Muscle layer of colon (tissue), 2 donors: ENCODE data around the gene SCAF4.

Source experiments
- H3K27ac ChIP-seq: one replicate; pipeline ENCODE4 v1.7.0; 2013; ENCODE audit warnings: low read depth, mild to moderate bottlenecking, low read length, moderate library complexity
- H3K27me3 ChIP-seq, 2 donors: one replicate each; pipeline ENCODE4 v1.7.0; 2013; ENCODE audit warnings: low read length in 2 of 2, mild to moderate bottlenecking in 2 of 2; ENCODE audit not compliant: insufficient read depth in 2 of 2, control insufficient read depth in 1 of 2
- H3K36me3 ChIP-seq: one replicate; pipeline ENCODE4 v1.7.0; 2013; ENCODE audit warnings: mild to moderate bottlenecking, low read length; ENCODE audit not compliant: insufficient read depth
- H3K4me1 ChIP-seq: one replicate; pipeline ENCODE4 v1.7.0; 2013; ENCODE audit warnings: mild to moderate bottlenecking, low read length; ENCODE audit not compliant: insufficient read depth
- H3K4me3 ChIP-seq, 2 donors: one replicate each; pipeline ENCODE4 v1.7.0; 2013; ENCODE audit warnings: low read length in 2 of 2, low read depth in 1 of 2, mild to moderate bottlenecking in 1 of 2, moderate library complexity in 1 of 2
- H3K9ac ChIP-seq: one replicate; pipeline ENCODE4 v1.7.0; 2013; ENCODE audit warnings: low read length
- H3K9me3 ChIP-seq: one replicate; pipeline ENCODE4 v1.7.0; 2013; ENCODE audit warnings: mild to moderate bottlenecking, low read length
- donor health status: abdominal sarcoma.
- donor health status: Adenocarcinoma of cecum.

The SCAF4 gene

GRCh38 chr21:31726407-31726806 is 5.5 kb downstream of the SCAF4 start:
- H3K36me3 ChIP-seq: no peaks in the 10 kb centered on the region
- H3K27ac ChIP-seq: no peak overlapping the region
- no peak overlapping the region for H3K4me3 ChIP-seq
- H3K9me3 ChIP-seq: no peaks in the 10 kb centered on the region
- H3K27me3 ChIP-seq: no peaks in the 10 kb centered on the region
- no peak overlapping the region for H3K9ac ChIP-seq
- peaks cover 26% of the 10 kb centered on the region for H3K4me1 ChIP-seq

- Histone ChIP-seq H3K36me3 (no peaks in the 10 kb centered on the region), H3K9me3 (no peaks in the 10 kb centered on the region), H3K4me3 (no peak overlapping the region), H3K4me1 (peaks cover 21% of the 10 kb centered on the region), H3K27me3 (no peaks in the 10 kb centered on the region), H3K27ac (no peak overlapping the region), H3K9ac (no peak overlapping the region)
Measured at GRCh38 chr21:31725202-31725839, 6.6 kb downstream of the SCAF4 start.

DNA sequence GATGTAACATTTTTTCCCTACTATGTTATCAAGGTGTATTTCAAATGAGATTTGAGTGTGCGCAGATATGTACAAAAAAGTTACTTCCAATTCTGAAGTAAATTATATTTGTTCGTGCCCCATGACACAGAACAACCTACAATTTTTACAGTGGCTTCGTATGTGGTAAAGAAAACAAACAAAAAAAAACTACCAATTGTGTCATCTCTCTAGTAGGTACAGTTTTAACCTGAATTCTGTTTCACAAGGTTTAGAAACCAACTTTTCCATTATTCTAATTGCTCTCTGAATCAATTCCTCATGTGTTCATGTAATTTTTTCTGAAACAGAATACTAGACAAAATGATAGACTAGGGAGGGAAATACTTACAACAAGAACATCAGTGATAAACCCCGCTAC is 7.4 kb downstream of the SCAF4 start:
- Histone ChIP-seq H3K4me1 (peaks cover 14% of the 10 kb centered on the region), H3K9ac (no peak overlapping the region), H3K36me3 (no peaks in the 10 kb centered on the region), H3K4me3 (no peak overlapping the region), H3K27me3 (no peaks in the 10 kb centered on the region), H3K9me3 (no peaks in the 10 kb centered on the region), H3K27ac (no peak overlapping the region)

DNA sequence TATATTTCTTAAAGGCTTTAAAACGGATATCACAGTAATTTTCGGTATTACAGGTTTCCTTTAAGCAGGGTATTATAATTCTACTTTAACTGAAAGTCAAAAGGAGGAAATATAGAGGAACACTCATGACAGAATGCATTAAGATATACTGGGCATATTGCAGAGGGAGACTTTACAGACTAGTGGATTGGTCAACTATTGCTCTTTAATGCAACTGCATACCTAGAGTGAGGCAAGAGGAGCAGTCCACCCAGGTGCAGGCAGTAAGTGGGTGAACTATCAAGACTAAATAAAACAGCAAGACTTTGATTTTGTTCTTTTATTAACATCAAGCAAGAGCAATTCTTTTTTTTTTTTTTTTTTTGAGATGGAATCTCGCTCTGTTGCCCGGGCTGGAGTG is 10.5 kb downstream of the SCAF4 start:
- Histone ChIP-seq H3K4me3 (no peak overlapping the region), H3K9ac (no peak overlapping the region), H3K4me1 (no peaks in the 10 kb centered on the region), H3K9me3 (no peaks in the 10 kb centered on the region), H3K36me3 (no peaks in the 10 kb centered on the region), H3K27me3 (no peaks in the 10 kb centered on the region), H3K27ac (no peak overlapping the region)

- H3K27me3 ChIP-seq: no peaks in the 10 kb centered on the region
- H3K9me3 ChIP-seq: no peaks in the 10 kb centered on the region
- H3K27ac ChIP-seq: no peak overlapping the region
- no peak overlapping the region for H3K4me3 ChIP-seq
- H3K4me1 ChIP-seq: peaks cover 5% of the 10 kb centered on the region
- no peaks in the 10 kb centered on the region for H3K36me3 ChIP-seq
- no peak overlapping the region for H3K9ac ChIP-seq
Measured at GRCh38 chr21:31720739-31721138, 11.2 kb downstream of the SCAF4 start.

DNA sequence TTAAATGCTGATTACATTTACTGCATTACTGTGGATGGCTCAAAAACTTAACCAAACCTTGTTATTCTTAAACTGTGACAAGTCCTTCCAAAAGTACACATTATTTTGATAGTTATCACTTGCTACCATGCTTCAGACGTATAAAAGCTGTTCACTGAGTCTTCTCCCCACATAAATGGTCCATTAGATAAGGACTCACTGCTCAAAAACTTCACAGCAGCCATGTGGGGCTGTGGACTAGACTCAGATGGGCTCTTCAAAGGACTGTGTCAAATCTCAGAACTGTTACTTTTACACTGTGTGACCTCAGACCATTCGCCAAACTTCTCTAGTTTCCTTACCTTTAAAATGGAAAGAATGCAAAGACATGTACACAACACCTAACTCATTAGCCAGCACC is 11.6 kb downstream of the SCAF4 start:
- H3K9me3 ChIP-seq: no peaks in the 10 kb centered on the region
- H3K27me3 ChIP-seq: no peaks in the 10 kb centered on the region
- H3K27ac ChIP-seq: no peak overlapping the region
- no peak overlapping the region for H3K4me3 ChIP-seq
- no peaks in the 10 kb centered on the region for H3K36me3 ChIP-seq
- no peak overlapping the region for H3K9ac ChIP-seq
- peaks cover 9% of the 10 kb centered on the region for H3K4me1 ChIP-seq

DNA sequence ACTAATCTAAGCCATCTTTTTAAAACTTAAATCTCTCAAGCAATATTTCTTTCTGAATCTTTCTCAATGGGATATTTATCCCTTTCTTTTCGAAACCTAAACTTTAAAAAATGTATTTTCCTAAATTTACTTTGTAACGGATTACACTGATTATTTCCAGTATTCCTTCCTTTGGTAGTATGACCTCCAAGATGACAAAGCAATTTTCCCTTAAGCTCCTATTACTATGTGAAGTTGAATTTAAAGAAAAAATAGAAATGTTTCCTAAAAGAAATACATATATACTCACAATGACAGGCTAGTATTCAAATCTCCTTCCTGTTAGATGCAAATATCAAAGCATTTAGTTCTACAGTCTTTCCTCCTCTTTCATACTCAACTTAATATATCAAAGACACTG is 15.8 kb downstream of the SCAF4 start:
- H3K27me3 ChIP-seq: no peaks in the 10 kb centered on the region
- H3K9me3 ChIP-seq: no peaks in the 10 kb centered on the region
- H3K27ac ChIP-seq: no peak overlapping the region
- no peak overlapping the region for H3K9ac ChIP-seq
- H3K4me3 ChIP-seq: no peak overlapping the region
- H3K4me1 ChIP-seq: peaks cover 12% of the 10 kb centered on the region
- H3K36me3 ChIP-seq: no peaks in the 10 kb centered on the region

- Histone ChIP-seq H3K27ac (no peak overlapping the region), H3K9ac (no peak overlapping the region), H3K27me3 (no peaks in the 10 kb centered on the region), H3K4me1 (peaks cover 22% of the 10 kb centered on the region), H3K9me3 (no peaks in the 10 kb centered on the region), H3K36me3 (no peaks in the 10 kb centered on the region), H3K4me3 (no peak overlapping the region)
Measured at GRCh38 chr21:31714741-31715365, 17.1 kb downstream of the SCAF4 start.

- peaks cover 28% of the 10 kb centered on the region for H3K4me1 ChIP-seq
- no peaks in the 10 kb centered on the region for H3K27me3 ChIP-seq
- H3K9me3 ChIP-seq: no peaks in the 10 kb centered on the region
- no peak overlapping the region for H3K9ac ChIP-seq
- no peak overlapping the region for H3K27ac ChIP-seq
- H3K36me3 ChIP-seq: no peaks in the 10 kb centered on the region
- no peak overlapping the region for H3K4me3 ChIP-seq
Measured at GRCh38 chr21:31713973-31714740, 17.8 kb downstream of the SCAF4 start.

DNA sequence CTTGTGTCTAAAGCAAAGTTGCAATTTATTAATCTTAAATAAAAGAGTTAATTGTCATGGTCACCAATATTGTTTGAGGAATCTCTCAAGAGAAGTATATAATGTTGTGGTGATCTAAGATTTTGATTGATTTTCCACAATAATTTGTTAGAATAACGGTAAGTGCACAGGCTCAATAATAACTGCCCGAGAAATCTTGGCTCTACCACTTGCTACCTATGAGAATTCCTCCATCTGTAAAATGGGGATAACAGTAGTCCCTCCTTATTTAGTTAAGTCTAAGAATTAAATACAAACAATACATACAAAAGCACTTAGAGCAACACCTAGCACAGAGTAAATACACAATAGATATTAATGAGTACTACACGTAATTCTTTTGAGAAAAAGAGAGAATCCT is 18.8 kb downstream of the SCAF4 start:
- H3K36me3 ChIP-seq: no peaks in the 10 kb centered on the region
- no peaks in the 10 kb centered on the region for H3K9me3 ChIP-seq
- no peak overlapping the region for H3K9ac ChIP-seq
- no peaks in the 10 kb centered on the region for H3K27me3 ChIP-seq
- no peak overlapping the region for H3K4me3 ChIP-seq
- no peak overlapping the region for H3K27ac ChIP-seq
- H3K4me1 ChIP-seq: peaks cover 29% of the 10 kb centered on the region

GRCh38 chr21:31711745-31712285 is 20.1 kb downstream of the SCAF4 start:
- no peak overlapping the region for H3K27ac ChIP-seq
- H3K36me3 ChIP-seq: no peaks in the 10 kb centered on the region
- no peak overlapping the region for H3K4me3 ChIP-seq
- peaks cover 33% of the 10 kb centered on the region for H3K4me1 ChIP-seq
- no peaks in the 10 kb centered on the region for H3K9me3 ChIP-seq
- H3K27me3 ChIP-seq: no peaks in the 10 kb centered on the region
- H3K9ac ChIP-seq: no peak overlapping the region
